PFSK-1 (cell line): Measurements from ENCODE around the gene PTPN14.

Source experiments
- SIN3A ChIP-seq: IDR thresholded peaks from 2 replicates; pipeline ENCODE4 v1.6.1; 2012; ENCODE audit warnings: mild to moderate bottlenecking, low read length, moderate library complexity, borderline replicate concordance; ENCODE audit not compliant: insufficient read depth
- TAF1 ChIP-seq: IDR thresholded peaks from 2 replicates; pipeline ENCODE4 v1.6.1; 2012; ENCODE audit warnings: low read length, control low read depth, borderline replicate concordance; ENCODE audit not compliant: insufficient read depth

GRCh38 chr1:214491468-214492146, 59.8 kb downstream of the PTPN14 start:
- TF ChIP-seq SIN3A (no peak), TAF1 (no peak)
